ENCODE measurements around the gene IFNL4. TPM values are rescaled to one million over a fixed set of nuclear protein-coding genes. Genes with fewer than 3 reads are reported as not detected.
"Not testable (repeated sequence)": the region's sequence is repeated elsewhere in the genome, so short reads cannot be mapped to it uniquely, and the experiment has no call there.

IFNL4 gene
- polyA plus RNA-seq, 3 donors, result not detected

- intact Hi-C loops (cut with micrococcal nuclease), result no loop called here
- H3K9ac ChIP-seq (ENCODE audit: insufficient read depth, low read length, poor library complexity, severe bottlenecking), result no peak overlapping the region
- H4K20me1 ChIP-seq (ENCODE audit: insufficient read depth, low read length), result no peaks in the 10 kb centered on the region
- H3K36me3 ChIP-seq (replicated peaks in 1 of 2; ENCODE audit: control insufficient read depth in 1 of 2, insufficient read depth in 2 of 2, low read length in 2 of 2), result no peaks in the 10 kb centered on the region
- no peak for DNase-seq
- peaks cover 20 to 32% (median 29%) of the 10 kb centered on the region in 3 donors for H3K27me3 Mint-ChIP-seq (ENCODE audit: low read depth in 3 of 3)
- no peak for TF ChIP-seq CTCF (IDR thresholded peaks at IDR 0.05)
- peak overlapping the region; percentile 21 for H2AFZ ChIP-seq (ENCODE audit: insufficient read depth, low read depth, low read length, poor library complexity, severe bottlenecking)
- peaks cover 0 to 7% of the 10 kb centered on the region in 2 donors for H3K4me1 ChIP-seq (ENCODE audit: control insufficient read depth in 1 of 2, insufficient read depth in 2 of 2, low read length in 2 of 2)
- no peak overlapping the region for H3K4me2 ChIP-seq (replicated peaks; ENCODE audit: extremely low read depth, low read length, poor library complexity, severe bottlenecking)
- WGBS (ENCODE audit: insufficient coverage), result 48% methylated on average over 90 of the region's 92 CpGs
- H3K9me3 ChIP-seq (replicated peaks in 1 of 2; ENCODE audit: control insufficient read depth in 1 of 2, insufficient read depth in 1 of 2, low read length in 2 of 2), result no peaks in the 10 kb centered on the region
- H3K4me1 Mint-ChIP-seq, result peaks cover 4% of the 10 kb centered on the region
- no peak overlapping the region for H3K27ac Mint-ChIP-seq
- H3K79me2 ChIP-seq (ENCODE audit: insufficient read depth, low read length), result no peaks in the 10 kb centered on the region
- peak overlapping the region in 1 of 2 donors; percentile 73 for H3K4me3 Mint-ChIP-seq
- no peak overlapping the region for H3K27ac ChIP-seq (ENCODE audit: low read depth in 1 of 2, low read length in 2 of 2)
- no peak overlapping the region for H3K4me3 ChIP-seq (replicated peaks in 1 of 3; ENCODE audit: low read depth in 2 of 3, low read length in 3 of 3)
- no peaks in the 10 kb centered on the region for H3K36me3 Mint-ChIP-seq
- H3K9me3 Mint-ChIP-seq, result peaks cover 0 to 5% (median 2%) of the 10 kb centered on the region in 7 donors
- peaks cover 2 to 24% of the 10 kb centered on the region in 2 donors for H3K27me3 ChIP-seq (ENCODE audit: control insufficient read depth in 2 of 2, insufficient read depth in 2 of 2, low read length in 2 of 2)
These were observed 673 bp downstream of the IFNL4 start for GRCh38 chr19:39247701-39248664.

GRCh38 chr19:39246951-39247669 lies 1.5 kb downstream of the IFNL4 start:
- no peaks in the 10 kb centered on the region for H3K9me3 ChIP-seq (replicated peaks in 1 of 2; ENCODE audit: control insufficient read depth in 1 of 2, insufficient read depth in 1 of 2, low read length in 2 of 2)
- H2AFZ ChIP-seq (ENCODE audit: insufficient read depth, low read depth, low read length, poor library complexity, severe bottlenecking), result peak overlapping the region; percentile 21
- no peaks in the 10 kb centered on the region for H3K36me3 ChIP-seq (replicated peaks in 1 of 2; ENCODE audit: control insufficient read depth in 1 of 2, insufficient read depth in 2 of 2, low read length in 2 of 2)
- no peaks in the 10 kb centered on the region for H3K79me2 ChIP-seq (ENCODE audit: insufficient read depth, low read length)
- Mint-ChIP-seq H3K36me3 (no peaks in the 10 kb centered on the region), H3K9me3 (peaks cover 0 to 5% (median 2%) of the 10 kb centered on the region in 7 donors), H3K27me3 (ENCODE audit: low read depth in 3 of 3) (peaks cover 17 to 29% (median 26%) of the 10 kb centered on the region in 3 donors), H3K27ac (no peak overlapping the region), H3K4me1 (peaks cover 4% of the 10 kb centered on the region), H3K4me3 (peak overlapping the region in 1 of 2 donors; percentile 73)
- no peak overlapping the region for H3K4me2 ChIP-seq (replicated peaks; ENCODE audit: extremely low read depth, low read length, poor library complexity, severe bottlenecking)
- H4K20me1 ChIP-seq (ENCODE audit: insufficient read depth, low read length), result no peaks in the 10 kb centered on the region
- 53% methylated on average over 40 of the region's 42 CpGs for WGBS (ENCODE audit: insufficient coverage)
- intact Hi-C loops (cut with micrococcal nuclease), result no loop called here
- H3K4me1 ChIP-seq (ENCODE audit: control insufficient read depth in 1 of 2, insufficient read depth in 2 of 2, low read length in 2 of 2), result peaks cover 0 to 7% of the 10 kb centered on the region in 2 donors
- H3K9ac ChIP-seq (ENCODE audit: insufficient read depth, low read length, poor library complexity, severe bottlenecking), result no peak overlapping the region
- DNase-seq, result peak in 2 of 3 donors; percentile 1 to 12
- H3K27ac ChIP-seq (ENCODE audit: low read depth in 1 of 2, low read length in 2 of 2), result no peak overlapping the region
- peaks cover 2 to 24% of the 10 kb centered on the region in 2 donors for H3K27me3 ChIP-seq (ENCODE audit: control insufficient read depth in 2 of 2, insufficient read depth in 2 of 2, low read length in 2 of 2)
- TF ChIP-seq CTCF (IDR thresholded peaks at IDR 0.05), result no peak
- H3K4me3 ChIP-seq (replicated peaks in 1 of 3; ENCODE audit: low read depth in 2 of 3, low read length in 3 of 3), result no peak overlapping the region

- H3K79me2 ChIP-seq (ENCODE audit: insufficient read depth, low read length); H3K4me3 Mint-ChIP-seq; H3K27ac Mint-ChIP-seq; H3K36me3 ChIP-seq (replicated peaks in 1 of 2; ENCODE audit: control insufficient read depth in 1 of 2, insufficient read depth in 2 of 2, low read length in 2 of 2); DNase-seq; H3K4me3 ChIP-seq (replicated peaks in 1 of 3; ENCODE audit: low read depth in 2 of 3, low read length in 3 of 3); H3K4me1 ChIP-seq (ENCODE audit: control insufficient read depth in 1 of 2, insufficient read depth in 2 of 2, low read length in 2 of 2); H2AFZ ChIP-seq (ENCODE audit: insufficient read depth, low read depth, low read length, poor library complexity, severe bottlenecking); H3K9me3 ChIP-seq (replicated peaks in 1 of 2; ENCODE audit: control insufficient read depth in 1 of 2, insufficient read depth in 1 of 2, low read length in 2 of 2); H3K9ac ChIP-seq (ENCODE audit: insufficient read depth, low read length, poor library complexity, severe bottlenecking); H3K4me1 Mint-ChIP-seq; H3K9me3 Mint-ChIP-seq; H4K20me1 ChIP-seq (ENCODE audit: insufficient read depth, low read length); intact Hi-C loops (cut with micrococcal nuclease); H3K36me3 Mint-ChIP-seq; H3K27ac ChIP-seq (ENCODE audit: low read depth in 1 of 2, low read length in 2 of 2); H3K4me2 ChIP-seq (replicated peaks; ENCODE audit: extremely low read depth, low read length, poor library complexity, severe bottlenecking): not testable (repeated sequence)
- peaks cover 2 to 24% of the 10 kb centered on the region in 2 donors for H3K27me3 ChIP-seq (ENCODE audit: control insufficient read depth in 2 of 2, insufficient read depth in 2 of 2, low read length in 2 of 2)
- peaks cover 17 to 29% (median 26%) of the 10 kb centered on the region in 3 donors for H3K27me3 Mint-ChIP-seq (ENCODE audit: low read depth in 3 of 3)
- no CpG with 5 or more reads among the region's 1 CpG for WGBS (ENCODE audit: insufficient coverage)
These were observed 3.5 kb downstream of the IFNL4 start for GRCh38 chr19:39245166-39245565.

Data from CD14-positive monocyte (primary cell).